ENCODE measurements around the gene PTPN2. TPM values are rescaled to one million over a fixed set of nuclear protein-coding genes. Genes with fewer than 3 reads are reported as not detected.

PTPN2 gene
- total RNA-seq, 1 experiment from 2014 or later, result 44.7 TPM

- Histone ChIP-seq H3K36me3 (ENCODE audit: insufficient read depth, low read length, poor library complexity, severe bottlenecking) (no peaks in the 10 kb centered on the region), H3K9me3 (ENCODE audit: low read depth, low read length, poor library complexity, severe bottlenecking) (no peaks in the 10 kb centered on the region), H3K27me3 (replicated peaks; ENCODE audit: insufficient read depth, low read depth, low read length, poor library complexity) (no peaks in the 10 kb centered on the region), H3K27ac (ENCODE audit: low read depth, low read length, poor library complexity, severe bottlenecking) (no peak overlapping the region), H3K4me3 (ENCODE audit: low read depth, low read length, poor library complexity, severe bottlenecking) (no peak overlapping the region), H3K4me1 (ENCODE audit: insufficient read depth, low read length, poor library complexity, severe bottlenecking) (no peaks in the 10 kb centered on the region)
- TF ChIP-seq CTCF (conservative IDR thresholded peaks at IDR 0.05; ENCODE audit: low read depth, low read length) (no peak), EZH2 (IDR thresholded peaks at IDR 0.05; ENCODE audit: borderline replicate concordance, low read depth, low read length, poor library complexity, severe bottlenecking) (no peak)
- ChIA-PET CTCF (no interaction called here), POLR2A (ENCODE audit: low non-redundant PET) (no interaction called here)
- no peak for DNase-seq (ENCODE audit: low spot score)
- no TSS peak for BruUV-seq (replicated peaks)
- intact Hi-C loops (cut with micrococcal nuclease; ENCODE audit: unreplicated experiment), result no loop called here
Observed at GRCh38 chr18:12819322-12819721, 64.7 kb downstream of the PTPN2 start.

GRCh38 chr18:12818243-12818642 is 65.8 kb downstream of the PTPN2 start:
- POLR2A ChIA-PET (ENCODE audit: low non-redundant PET), result no interaction called here
- H3K36me3 ChIP-seq (ENCODE audit: insufficient read depth, low read length, poor library complexity, severe bottlenecking), result peaks cover 5% of the 10 kb centered on the region
- no TSS peak for BruUV-seq (replicated peaks)
- CTCF ChIA-PET, result no interaction called here
- H3K4me3 ChIP-seq (ENCODE audit: low read depth, low read length, poor library complexity, severe bottlenecking), result no peak overlapping the region
- TF ChIP-seq CTCF (conservative IDR thresholded peaks at IDR 0.05; ENCODE audit: low read depth, low read length) (no peak), EZH2 (IDR thresholded peaks at IDR 0.05; ENCODE audit: borderline replicate concordance, low read depth, low read length, poor library complexity, severe bottlenecking) (no peak)
- no peak overlapping the region for H3K27ac ChIP-seq (ENCODE audit: low read depth, low read length, poor library complexity, severe bottlenecking)
- H3K9me3 ChIP-seq (ENCODE audit: low read depth, low read length, poor library complexity, severe bottlenecking), result no peaks in the 10 kb centered on the region
- no peaks in the 10 kb centered on the region for H3K4me1 ChIP-seq (ENCODE audit: insufficient read depth, low read length, poor library complexity, severe bottlenecking)
- intact Hi-C loops (cut with micrococcal nuclease; ENCODE audit: unreplicated experiment), result no loop called here
- no peaks in the 10 kb centered on the region for H3K27me3 ChIP-seq (replicated peaks; ENCODE audit: insufficient read depth, low read depth, low read length, poor library complexity)
- DNase-seq (ENCODE audit: low spot score), result no peak

DNA sequence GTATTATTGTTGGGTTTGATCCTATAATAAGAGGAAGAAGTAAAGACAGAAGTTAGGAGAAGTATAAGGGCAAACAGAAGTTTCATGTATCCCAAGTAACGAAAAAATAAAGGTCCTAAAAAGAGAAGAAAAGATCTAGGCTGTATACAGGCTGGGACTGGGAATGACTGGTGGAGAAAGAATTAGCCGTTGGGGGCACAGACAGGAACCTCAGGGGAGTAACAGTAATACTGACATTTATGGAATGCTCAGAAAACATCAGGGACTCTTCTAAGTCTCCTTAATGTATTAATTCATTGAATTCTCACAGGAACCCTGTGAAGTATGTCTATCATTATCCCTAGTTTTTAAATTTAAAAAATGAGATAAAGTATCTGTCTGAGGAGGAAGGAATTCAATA is 67.6 kb downstream of the PTPN2 start:
- Histone ChIP-seq H3K27me3 (replicated peaks; ENCODE audit: insufficient read depth, low read depth, low read length, poor library complexity) (no peaks in the 10 kb centered on the region), H3K36me3 (ENCODE audit: insufficient read depth, low read length, poor library complexity, severe bottlenecking) (peaks cover 5% of the 10 kb centered on the region), H3K27ac (ENCODE audit: low read depth, low read length, poor library complexity, severe bottlenecking) (no peak overlapping the region), H3K9me3 (ENCODE audit: low read depth, low read length, poor library complexity, severe bottlenecking) (no peaks in the 10 kb centered on the region), H3K4me1 (ENCODE audit: insufficient read depth, low read length, poor library complexity, severe bottlenecking) (no peaks in the 10 kb centered on the region), H3K4me3 (ENCODE audit: low read depth, low read length, poor library complexity, severe bottlenecking) (no peak overlapping the region)
- ChIA-PET CTCF (no interaction called here), POLR2A (ENCODE audit: low non-redundant PET) (no interaction called here)
- no peak for DNase-seq (ENCODE audit: low spot score)
- intact Hi-C loops (cut with micrococcal nuclease; ENCODE audit: unreplicated experiment), result no loop called here
- BruUV-seq (replicated peaks), result no TSS peak
- TF ChIP-seq EZH2 (IDR thresholded peaks at IDR 0.05; ENCODE audit: borderline replicate concordance, low read depth, low read length, poor library complexity, severe bottlenecking) (no peak), CTCF (conservative IDR thresholded peaks at IDR 0.05; ENCODE audit: low read depth, low read length) (no peak)

All from A673 (cell line).